NCI-H2081 treated with DMSO at 0.1 percent for 48 hours (cell line): Measurements from ENCODE around the gene IQSEC3.
"Not testable (repeated sequence)": the region's sequence is repeated elsewhere in the genome, so short reads cannot be mapped to it uniquely, and the experiment has no call there.

Source experiments
- DNase-seq: peaks from one replicate; lab custom pipeline; 2025; lab: John Stamatoyannopoulos, UW

IQSEC3 gene

DNA sequence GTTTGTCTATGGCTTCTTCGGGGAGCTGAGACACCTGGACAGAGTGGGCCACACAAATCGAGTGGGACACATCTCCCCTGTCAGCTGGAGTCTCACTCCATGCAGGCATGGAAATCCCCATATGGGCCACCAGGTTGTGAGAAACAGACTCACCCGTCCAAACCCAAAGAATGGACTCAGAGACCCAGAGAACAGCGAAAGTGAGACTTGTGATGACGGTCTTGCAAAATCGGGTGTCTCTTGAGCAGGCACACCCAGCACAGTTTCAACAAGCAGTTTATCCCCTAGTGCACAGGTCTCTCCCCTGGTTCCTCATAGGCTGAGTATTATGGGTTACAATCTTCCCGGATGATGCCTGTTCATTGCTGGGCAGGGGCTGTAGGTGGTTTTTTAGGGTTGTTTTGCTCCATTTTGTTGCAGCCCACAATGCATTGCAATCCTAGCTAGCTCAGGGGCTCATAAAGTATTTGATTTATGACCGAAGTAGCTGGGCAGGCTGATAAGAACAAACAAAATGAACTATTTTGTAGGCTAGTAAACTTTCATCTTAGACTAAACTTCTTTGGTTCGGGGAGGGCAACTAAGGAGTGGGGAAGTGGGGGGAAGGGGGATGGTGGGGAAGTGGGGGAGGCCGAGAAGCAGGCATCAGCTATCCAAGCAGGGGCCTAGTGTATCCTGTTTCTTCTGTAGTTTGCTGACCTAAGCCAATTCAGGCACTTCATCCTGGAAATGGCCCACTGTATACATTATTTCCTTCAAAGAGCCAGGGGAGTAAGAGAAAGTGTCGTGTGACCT is 45.3 kb downstream of the IQSEC3 start:
- DNase-seq: no peak

DNA sequence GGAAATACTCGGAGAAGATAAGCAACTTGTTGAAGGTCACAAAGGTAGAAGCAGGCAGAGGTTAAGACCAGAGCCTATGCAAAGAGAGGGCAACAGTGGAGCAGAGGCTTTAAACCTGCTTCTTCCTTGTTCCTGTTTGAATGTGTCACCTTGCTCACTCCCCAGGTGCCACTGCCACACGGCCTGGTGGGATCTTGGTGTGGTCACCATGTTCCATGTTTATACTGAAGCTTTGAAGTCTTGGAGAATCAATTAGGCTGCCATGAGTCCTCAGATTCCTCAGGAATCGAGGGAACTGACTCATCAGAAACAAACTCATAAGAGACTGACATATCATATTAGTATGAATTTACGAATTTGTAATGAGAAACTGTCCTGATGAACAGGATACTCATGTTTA is 46.8 kb downstream of the IQSEC3 start:
- no peak for DNase-seq

DNA sequence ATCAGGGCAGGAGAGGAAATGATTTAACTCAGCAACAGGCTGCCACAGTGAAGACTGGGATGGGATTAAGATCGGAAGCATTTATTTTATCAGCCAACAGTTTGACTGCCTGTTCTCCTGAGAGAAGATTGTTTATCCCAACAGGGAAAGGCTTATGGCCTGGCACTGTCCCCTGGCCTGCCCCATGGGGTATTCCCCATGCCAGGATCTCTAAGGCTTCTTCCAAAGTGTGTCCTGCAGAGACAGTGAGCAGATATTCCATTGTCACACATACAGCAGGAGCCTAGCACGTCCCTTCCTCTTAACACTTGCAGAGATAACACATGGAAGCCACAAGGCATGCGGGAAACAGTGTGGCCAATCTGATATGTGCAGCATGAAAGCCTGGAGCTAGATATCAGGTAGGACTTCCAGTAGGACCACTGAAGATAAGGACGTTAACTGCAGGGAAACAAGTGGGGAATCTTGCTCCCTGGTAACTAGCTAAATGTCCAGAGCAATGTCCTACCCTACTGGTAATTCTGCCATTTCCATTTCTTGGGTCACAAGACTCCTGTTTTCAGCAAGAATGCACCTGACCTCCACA is 48.2 kb downstream of the IQSEC3 start:
- no peak for DNase-seq

GRCh38 chr12:115518-115917 is 49.0 kb downstream of the IQSEC3 start:
- no peak for DNase-seq

- DNase-seq: no peak
Observed at GRCh38 chr12:115960-116915, 49.7 kb downstream of the IQSEC3 start.

GRCh38 chr12:117311-117710 is 50.7 kb downstream of the IQSEC3 start:
- DNase-seq: no peak

DNA sequence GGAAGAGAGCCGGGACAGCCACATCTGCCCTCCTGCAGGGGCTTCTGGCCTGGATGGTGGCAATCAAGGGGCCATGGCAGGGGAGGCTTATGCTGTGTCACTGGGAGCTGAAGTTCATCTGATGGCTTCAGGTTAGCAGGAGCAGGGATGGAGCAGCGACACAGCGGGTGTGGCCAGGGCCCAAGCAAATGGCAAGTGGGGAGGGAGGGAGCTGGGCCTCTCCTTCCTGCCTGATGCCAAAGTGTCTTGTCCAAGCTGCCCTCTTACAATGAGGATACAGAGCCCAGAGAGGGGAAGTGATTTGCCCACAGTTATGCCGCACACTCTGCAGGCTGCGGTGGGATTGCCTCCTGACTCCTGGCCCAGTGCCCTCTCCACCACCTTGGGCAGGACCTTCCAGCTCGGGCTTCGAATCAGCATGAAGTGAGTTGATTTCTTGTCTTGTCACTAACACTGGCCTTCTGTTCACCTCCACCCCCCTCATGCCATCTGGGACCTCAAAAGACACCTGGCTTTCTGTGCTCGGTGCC is 51.3 kb downstream of the IQSEC3 start:
- DNase-seq: no peak

DNA sequence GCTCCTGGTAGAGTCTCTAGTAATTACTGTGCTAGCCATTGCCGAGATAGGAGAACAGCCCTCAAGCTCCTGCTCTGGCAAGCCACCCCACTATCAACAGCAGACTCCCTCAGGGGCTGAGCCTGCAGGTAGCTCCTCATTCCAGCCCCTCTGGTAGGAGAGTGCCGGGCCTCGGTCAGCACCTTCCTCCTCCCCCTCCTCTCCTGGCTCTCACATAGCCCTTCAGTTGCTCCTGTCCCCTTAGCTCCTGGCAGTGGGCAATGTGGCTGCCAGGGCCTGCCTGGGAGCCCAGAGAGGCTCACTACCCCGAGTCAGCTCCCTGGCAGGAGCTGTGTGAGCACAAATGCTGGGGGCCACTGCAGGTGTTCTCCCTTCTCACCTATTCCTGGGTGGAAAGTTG is 52.0 kb downstream of the IQSEC3 start:
- DNase-seq: no peak

DNA sequence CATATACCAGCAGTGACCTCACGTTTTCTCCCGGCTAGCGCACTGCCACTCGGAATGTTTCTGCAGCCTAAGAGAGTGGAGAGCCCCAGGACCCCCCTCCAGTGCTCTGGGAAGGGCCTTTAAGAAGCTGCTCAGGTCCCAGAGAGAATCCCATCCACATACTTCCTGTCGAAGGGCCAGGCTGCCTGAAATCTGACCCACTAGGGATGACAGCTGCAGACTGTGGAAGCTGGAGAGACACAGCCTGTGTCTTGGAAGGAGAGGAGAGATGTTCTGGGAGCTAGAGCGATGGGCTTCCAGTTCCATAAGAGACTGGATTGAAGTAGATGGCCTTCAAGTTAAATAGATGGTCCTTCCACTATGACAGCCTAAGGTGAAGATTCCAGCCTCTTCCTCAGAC is 54.4 kb downstream of the IQSEC3 start:
- DNase-seq: no peak

DNA sequence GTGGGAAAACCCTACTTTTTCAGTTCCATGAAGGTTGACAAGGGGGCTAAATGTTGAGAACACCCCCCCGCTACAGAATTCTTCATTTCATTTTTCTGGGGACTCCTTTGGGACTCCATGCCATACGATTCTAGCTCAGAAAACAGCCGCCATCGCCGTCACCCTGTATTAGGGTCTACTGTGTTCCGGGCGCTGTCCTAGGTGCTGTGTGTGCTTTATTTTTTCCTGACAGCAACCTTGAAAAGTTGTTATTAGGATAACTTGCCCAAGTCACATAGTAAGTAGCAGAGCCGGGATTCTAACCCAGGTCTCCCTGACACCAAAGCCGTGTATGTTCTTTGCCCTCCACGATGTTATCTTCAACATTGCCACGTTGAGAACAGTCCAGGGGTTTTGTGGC is 55.1 kb downstream of the IQSEC3 start:
- DNase-seq: no peak

DNA sequence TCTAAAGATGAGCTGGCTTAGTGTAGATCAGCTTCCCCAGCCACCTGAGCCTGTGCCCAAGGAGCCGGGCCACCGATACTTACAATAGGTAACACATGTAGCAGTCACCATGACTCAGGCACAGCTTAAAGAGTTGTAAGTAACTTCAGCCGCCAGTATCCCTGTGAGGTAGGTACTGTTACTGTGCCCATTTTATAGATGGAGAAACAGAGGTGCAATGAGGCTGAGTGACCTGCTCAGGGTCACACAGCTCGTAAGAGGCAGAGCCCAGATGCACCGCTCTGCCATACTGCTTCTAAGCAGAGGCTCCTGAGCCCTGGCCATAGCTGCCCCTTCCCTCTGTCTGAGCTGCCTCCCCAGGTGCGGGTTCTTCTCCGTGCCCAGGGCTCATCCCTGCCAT is 58.5 kb downstream of the IQSEC3 start:
- DNase-seq: no peak

- DNase-seq: no peak
Observed at GRCh38 chr12:125566-125965, 59.0 kb downstream of the IQSEC3 start.

- DNase-seq: no peak
Observed at GRCh38 chr12:128079-128478, 61.5 kb downstream of the IQSEC3 start.

- DNase-seq: no peak
Observed at GRCh38 chr12:129001-129400, 62.4 kb downstream of the IQSEC3 start.

GRCh38 chr12:130519-130918 is 64.0 kb downstream of the IQSEC3 start:
- DNase-seq: no peak

DNA sequence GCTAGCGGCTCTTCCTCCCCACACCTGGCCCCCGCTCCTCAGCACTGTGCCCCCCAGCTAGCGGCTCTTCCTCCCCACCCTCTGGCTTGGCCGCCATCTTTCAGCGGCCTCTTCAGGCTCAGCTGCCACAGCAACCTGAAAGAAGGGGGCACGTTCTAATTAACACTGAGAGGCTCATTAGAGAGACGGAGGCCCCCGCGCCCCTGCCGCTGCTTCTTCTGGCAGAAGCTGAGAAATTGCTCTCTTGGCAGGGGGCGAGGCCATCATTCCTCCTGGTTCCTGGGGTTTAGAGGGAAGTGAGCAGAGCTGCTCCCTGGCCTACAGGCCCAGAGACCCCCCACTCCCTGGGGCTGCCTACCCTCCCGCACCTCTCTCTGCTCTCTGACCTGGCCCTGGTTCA is 64.4 kb downstream of the IQSEC3 start:
- no peak for DNase-seq

- DNase-seq: no peak
Observed at GRCh38 chr12:131732-132495, 65.3 kb downstream of the IQSEC3 start.

GRCh38 chr12:133616-134232 is 67.2 kb downstream of the IQSEC3 start:
- DNase-seq: not testable (repeated sequence)

- no peak for DNase-seq
Observed at GRCh38 chr12:135138-135537, 68.6 kb downstream of the IQSEC3 start.

GRCh38 chr12:138171-138897 is 71.8 kb downstream of the IQSEC3 start:
- no peak for DNase-seq
